SU-DHL-6 (cell line): ENCODE measurements around the gene CDC45.

Experiments used
- H2AFZ ChIP-seq: fragments of 200-600 bp; sonication (generic); 2 replicates; pipeline ENCODE4 v1.6.1; 2014; ENCODE audit warnings: low read depth, mild to moderate bottlenecking, moderate library complexity, mixed read lengths, antibody characterized with exemption, low read length; ENCODE audit not compliant: severe bottlenecking
- H3F3A ChIP-seq: fragments of 200-600 bp; shearing (Covaris generic); 2 replicates; pipeline ENCODE4 v1.6.0; 2016; ENCODE audit warnings: antibody characterized with exemption, mild to moderate bottlenecking; ENCODE audit not compliant: insufficient read depth
- H3K27ac ChIP-seq: fragments of 200-600 bp; sonication (generic); 2 replicates; pipeline ENCODE4 v1.5.1; 2016; ENCODE audit warnings: low read depth, mild to moderate bottlenecking, low read length, moderate library complexity, mixed read lengths
- H3K27me3 ChIP-seq: fragments of 200-600 bp; sonication (generic), shearing (Covaris generic); 2 replicates; pipeline ENCODE4 v1.6.0; 2014; ENCODE audit warnings: mild to moderate bottlenecking, low read length
- H3K36me3 ChIP-seq: fragments of 200-600 bp; sonication (generic); 2 replicates; pipeline ENCODE4 v1.6.1; 2014; ENCODE audit warnings: mild to moderate bottlenecking, low read length, mixed read lengths
- H3K4me2 ChIP-seq: fragments of 300-600, 200-600 bp; shearing (Covaris generic), sonication (generic); 2 replicates; pipeline ENCODE4 v1.6.0; 2014; ENCODE audit warnings: low read length, low read depth, mild to moderate bottlenecking; ENCODE audit not compliant: poor library complexity, severe bottlenecking
- H3K4me3 ChIP-seq: fragments of 200-600 bp; sonication (generic); 2 replicates; pipeline ENCODE4 v1.5.1; 2014; ENCODE audit warnings: antibody characterized with exemption, low read length, mild to moderate bottlenecking, mixed read lengths; ENCODE audit not compliant: insufficient read depth, poor library complexity, severe bottlenecking
- H3K79me2 ChIP-seq: fragments of 200-600 bp; sonication (generic); 2 replicates; pipeline ENCODE4 v1.6.1; 2014; ENCODE audit warnings: mild to moderate bottlenecking, low read length, moderate library complexity; ENCODE audit not compliant: insufficient read depth
- H3K9ac ChIP-seq: fragments of 200-600 bp; sonication (generic); 2 replicates; pipeline ENCODE4 v1.7.0; 2014; ENCODE audit warnings: mild to moderate bottlenecking, low read length
- H3K9me2 ChIP-seq: fragments of 200-600 bp; sonication (generic); replicated peaks from 2 replicates; pipeline ENCODE4 v1.6.1; 2014; ENCODE audit warnings: low read length; ENCODE audit not compliant: insufficient read depth
- H3K9me3 ChIP-seq: fragments of 200-600 bp; sonication (generic); 2 replicates; pipeline ENCODE4 v1.6.1; 2014; ENCODE audit warnings: low read length, mixed read lengths; ENCODE audit not compliant: insufficient read depth
- H4K20me1 ChIP-seq: fragments of 200-600 bp; sonication (generic); 2 replicates; pipeline ENCODE4 v1.6.1; 2014; ENCODE audit warnings: low read depth, mild to moderate bottlenecking, antibody characterized with exemption, low read length, moderate library complexity, mixed read lengths
- EZH2phosphoT487 ChIP-seq: fragments of 200-600 bp; sonication (generic), shearing (Covaris generic); conservative IDR thresholded peaks from 2 replicates; pipeline ENCODE4 v1.6.1; 2018; ENCODE audit warnings: mild to moderate bottlenecking, antibody characterized with exemption, low read length, moderate library complexity, mixed read lengths
- TF ChIP-seq, protein P1 (sequence below): fragments of 200-600 bp; sonication (generic); IDR thresholded peaks from one replicate; pipeline ENCODE4 v1.5.1; 2017; ENCODE audit warnings: antibody characterized with exemption, mild to moderate bottlenecking, low read length, moderate library complexity; ENCODE audit not compliant: insufficient read depth, poor library complexity, severe bottlenecking

Gene CDC45

DNA sequence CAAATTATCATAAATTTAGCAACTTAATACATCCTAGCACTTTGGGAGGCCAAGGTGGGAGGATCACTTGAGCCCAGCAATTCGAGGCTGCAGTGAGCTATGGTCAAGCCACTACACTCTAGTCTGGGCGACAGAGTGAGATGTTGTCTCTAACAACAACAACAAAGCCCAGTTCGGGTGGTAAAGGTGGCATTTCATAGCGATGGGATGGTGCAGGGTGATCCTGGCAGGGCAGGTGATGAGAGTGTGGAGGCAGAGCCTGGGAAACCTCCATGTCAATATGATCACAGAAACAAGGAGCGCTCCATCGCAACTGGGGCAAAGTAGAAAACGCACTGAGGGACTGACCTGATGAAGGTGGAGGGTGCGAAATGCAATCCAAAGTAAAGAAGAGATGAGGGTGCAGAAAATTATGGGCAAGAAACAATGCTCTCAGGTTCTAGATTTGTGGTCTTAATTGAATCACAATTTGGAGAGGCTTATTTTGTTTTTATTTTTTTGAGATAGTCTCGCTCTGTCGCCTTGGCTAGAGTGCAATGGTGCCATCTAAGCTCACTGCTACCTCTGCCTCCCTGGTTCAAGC, 77.3 kb downstream of the CDC45 start:
- Histone ChIP-seq H3F3A (no peaks in the 10 kb centered on the region), H3K27me3 (no peaks in the 10 kb centered on the region), H4K20me1 (no peaks in the 10 kb centered on the region), H3K27ac (no peak overlapping the region), H3K36me3 (no peaks in the 10 kb centered on the region), H3K4me2 (no peak overlapping the region), H2AFZ (no peak overlapping the region), H3K4me3 (no peak overlapping the region), H3K9me2 (no peaks in the 10 kb centered on the region), H3K9ac (no peak overlapping the region), H3K79me2 (no peaks in the 10 kb centered on the region), H3K9me3 (no peaks in the 10 kb centered on the region)
- TF ChIP-seq, protein P1, sequence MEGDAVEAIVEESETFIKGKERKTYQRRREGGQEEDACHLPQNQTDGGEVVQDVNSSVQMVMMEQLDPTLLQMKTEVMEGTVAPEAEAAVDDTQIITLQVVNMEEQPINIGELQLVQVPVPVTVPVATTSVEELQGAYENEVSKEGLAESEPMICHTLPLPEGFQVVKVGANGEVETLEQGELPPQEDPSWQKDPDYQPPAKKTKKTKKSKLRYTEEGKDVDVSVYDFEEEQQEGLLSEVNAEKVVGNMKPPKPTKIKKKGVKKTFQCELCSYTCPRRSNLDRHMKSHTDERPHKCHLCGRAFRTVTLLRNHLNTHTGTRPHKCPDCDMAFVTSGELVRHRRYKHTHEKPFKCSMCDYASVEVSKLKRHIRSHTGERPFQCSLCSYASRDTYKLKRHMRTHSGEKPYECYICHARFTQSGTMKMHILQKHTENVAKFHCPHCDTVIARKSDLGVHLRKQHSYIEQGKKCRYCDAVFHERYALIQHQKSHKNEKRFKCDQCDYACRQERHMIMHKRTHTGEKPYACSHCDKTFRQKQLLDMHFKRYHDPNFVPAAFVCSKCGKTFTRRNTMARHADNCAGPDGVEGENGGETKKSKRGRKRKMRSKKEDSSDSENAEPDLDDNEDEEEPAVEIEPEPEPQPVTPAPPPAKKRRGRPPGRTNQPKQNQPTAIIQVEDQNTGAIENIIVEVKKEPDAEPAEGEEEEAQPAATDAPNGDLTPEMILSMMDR = no peak
- no peak for TF ChIP-seq EZH2phosphoT487

- Histone ChIP-seq H3K9ac (no peak overlapping the region), H3F3A (no peaks in the 10 kb centered on the region), H3K4me2 (no peak overlapping the region), H4K20me1 (no peaks in the 10 kb centered on the region), H3K4me3 (no peak overlapping the region), H2AFZ (no peak overlapping the region), H3K9me2 (no peaks in the 10 kb centered on the region), H3K27ac (no peak overlapping the region), H3K9me3 (no peaks in the 10 kb centered on the region), H3K36me3 (no peaks in the 10 kb centered on the region), H3K27me3 (no peaks in the 10 kb centered on the region), H3K79me2 (no peaks in the 10 kb centered on the region)
- TF ChIP-seq EZH2phosphoT487 = no peak
These were observed 79.6 kb downstream of the CDC45 start for GRCh38 chr22:19559324-19559811.

- H3K27me3 ChIP-seq = no peaks in the 10 kb centered on the region
- H3K27ac ChIP-seq = no peak overlapping the region
- TF ChIP-seq, protein P1 = no peak
- no peak for TF ChIP-seq EZH2phosphoT487
- no peaks in the 10 kb centered on the region for H3K9me2 ChIP-seq
- H3K9ac ChIP-seq = no peak overlapping the region
- no peaks in the 10 kb centered on the region for H4K20me1 ChIP-seq
- H2AFZ ChIP-seq = no peak overlapping the region
- H3K4me3 ChIP-seq = no peak overlapping the region
- no peaks in the 10 kb centered on the region for H3F3A ChIP-seq
- H3K4me2 ChIP-seq = no peak overlapping the region
- H3K79me2 ChIP-seq = no peaks in the 10 kb centered on the region
- no peaks in the 10 kb centered on the region for H3K9me3 ChIP-seq
- H3K36me3 ChIP-seq = no peaks in the 10 kb centered on the region
These were observed 80.2 kb downstream of the CDC45 start for GRCh38 chr22:19559956-19560355.

DNA sequence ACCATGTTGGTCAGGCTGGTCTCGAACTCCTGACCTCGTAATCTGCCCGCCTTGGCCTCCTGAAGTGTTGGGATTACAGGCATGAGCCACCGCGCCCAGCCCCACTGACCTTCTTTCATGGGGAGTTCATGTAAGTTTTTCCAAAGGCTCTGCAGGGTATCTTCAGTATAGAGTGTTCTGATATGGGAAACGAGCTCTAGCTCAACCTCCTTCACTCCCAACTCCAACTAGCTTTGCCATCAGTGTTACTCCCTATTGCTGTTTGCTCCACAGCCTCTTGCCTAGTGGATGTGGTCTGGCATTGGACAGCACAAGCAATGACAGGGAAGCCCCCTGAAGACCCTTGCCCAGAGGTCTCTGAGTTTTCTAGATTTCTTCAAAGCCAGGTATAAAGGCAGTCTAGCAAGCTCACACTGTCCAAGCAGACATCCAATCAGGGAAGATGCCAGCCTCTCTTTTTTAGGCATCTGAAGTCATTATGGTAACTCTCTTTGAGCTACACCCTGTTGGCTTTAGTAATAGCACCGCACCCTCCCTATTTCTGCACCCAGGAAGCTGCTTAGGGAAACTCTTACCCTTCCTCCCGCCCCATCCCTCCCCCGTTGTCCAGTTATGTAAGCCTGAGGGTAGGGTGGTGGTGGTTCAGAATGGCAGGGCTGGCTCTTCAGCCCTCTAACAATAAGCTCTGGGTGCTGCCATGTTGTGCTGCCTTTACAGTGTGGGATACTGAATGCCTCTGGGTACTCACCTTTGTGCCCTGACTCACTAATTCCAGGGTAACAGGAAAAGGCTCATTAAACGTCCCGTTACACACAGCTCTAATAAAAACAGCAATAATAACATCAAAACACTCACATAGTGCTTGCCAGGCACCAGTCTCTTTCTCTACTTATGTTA, 85.9 kb downstream of the CDC45 start:
- H3K27ac ChIP-seq = no peak overlapping the region
- no peaks in the 10 kb centered on the region for H3K9me2 ChIP-seq
- H3K9me3 ChIP-seq = no peaks in the 10 kb centered on the region
- H3K27me3 ChIP-seq = no peaks in the 10 kb centered on the region
- no peaks in the 10 kb centered on the region for H3K36me3 ChIP-seq
- H3F3A ChIP-seq = no peaks in the 10 kb centered on the region
- no peak for TF ChIP-seq EZH2phosphoT487
- H4K20me1 ChIP-seq = no peaks in the 10 kb centered on the region
- H3K4me3 ChIP-seq = no peak overlapping the region
- H3K79me2 ChIP-seq = no peaks in the 10 kb centered on the region
- H2AFZ ChIP-seq = no peak overlapping the region
- no peak overlapping the region for H3K4me2 ChIP-seq
- no peak overlapping the region for H3K9ac ChIP-seq
